ENCODE measurements around the gene OR10K1. TPM values are rescaled to one million over a fixed set of nuclear protein-coding genes. Genes with fewer than 3 reads are reported as not detected.
"Not testable (repeated sequence)": the region's sequence is repeated elsewhere in the genome, so short reads cannot be mapped to it uniquely, and the experiment has no call there.

OR10K1 gene
- polyA plus RNA-seq, 1 donor from 2014 or later, result not detected

DNA sequence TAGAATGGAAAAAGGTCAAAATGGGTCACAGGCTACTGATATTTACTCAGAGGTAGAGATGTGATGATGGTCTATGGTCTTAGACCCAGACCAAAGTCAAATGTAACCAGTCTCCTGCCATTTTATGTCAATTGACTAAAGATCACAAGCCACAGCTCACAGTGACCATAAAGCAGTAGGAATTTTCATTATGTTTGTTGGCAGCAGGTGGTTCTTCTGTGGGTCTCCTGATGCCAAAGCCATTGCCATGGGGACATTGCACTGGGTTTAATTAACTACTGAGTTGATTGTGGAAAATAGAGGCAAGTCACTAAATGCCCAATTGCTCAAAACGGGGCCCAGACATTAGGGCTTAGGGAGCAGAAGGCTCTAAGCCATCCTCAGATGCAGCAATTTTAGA lies 35.5 kb upstream of the OR10K1 start, which contains the start of gene OR10K2:
Gene OR10K2, minus strand, starts transcription at position 101 of the 400 bp plus-strand sequence. CDS start 5,371 bp downstream, outside the sequence.
- no peak within 1 kb of the TSS for H3K27ac ChIP-seq (ENCODE audit: low read length)
- no peaks in the 10 kb centered on the region for H3K9me2 ChIP-seq (ENCODE audit: insufficient read depth, low read length)
- no peaks in the 10 kb centered on the region for H4K20me1 ChIP-seq (ENCODE audit: insufficient read depth)
- no peak within 1 kb of the TSS for H3K4me2 ChIP-seq (ENCODE audit: low read length)
- H3K36me3 ChIP-seq (ENCODE audit: insufficient read depth, low read length), result no peaks in the 10 kb centered on the region
- H3K4me3 ChIP-seq (ENCODE audit: low read length), result no peak within 1 kb of the TSS
- no peaks in the 10 kb centered on the region for H3K79me2 ChIP-seq (replicated peaks; ENCODE audit: insufficient read depth, low read length)
- no peak within 1 kb of the TSS for H3K9ac ChIP-seq (ENCODE audit: low read length)
- H3K9me3 ChIP-seq (ENCODE audit: low read length), result no peaks in the 10 kb centered on the region
- H3K27me3 ChIP-seq (ENCODE audit: insufficient read depth, low read depth, low read length), result no peaks in the 10 kb centered on the region
- TF ChIP-seq EZH2 (IDR thresholded peaks at IDR 0.05; ENCODE audit: borderline replicate concordance, insufficient read depth, low read length, poor library complexity, severe bottlenecking), result no peak
- no peaks in the 10 kb centered on the region for H3F3A ChIP-seq (ENCODE audit: insufficient read depth, low read length, poor library complexity, severe bottlenecking)
- no peak within 1 kb of the TSS for H2AFZ ChIP-seq (ENCODE audit: low read depth, low read length)

DNA sequence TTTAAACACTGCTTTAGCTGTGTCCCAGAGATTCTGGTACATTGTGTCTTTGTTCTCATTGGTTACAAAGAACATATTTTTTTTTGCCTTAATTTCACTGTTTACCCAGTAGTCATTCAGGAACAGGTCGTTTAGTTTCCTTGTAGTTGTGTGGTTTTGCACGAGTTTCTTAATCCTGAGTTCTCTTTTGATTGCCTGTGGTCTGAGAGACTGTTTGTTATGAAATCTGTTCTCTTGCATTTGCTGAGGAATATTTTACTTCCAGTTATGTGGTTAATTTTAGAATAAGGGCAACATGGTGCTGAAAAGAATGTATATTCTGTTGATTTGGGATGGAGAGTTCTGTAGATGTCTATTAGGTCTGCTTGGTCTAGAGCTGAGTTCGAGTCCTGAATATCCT lies 31.5 kb upstream of the OR10K1 start:
- H3K9ac ChIP-seq (ENCODE audit: low read length), result not testable (repeated sequence)

DNA sequence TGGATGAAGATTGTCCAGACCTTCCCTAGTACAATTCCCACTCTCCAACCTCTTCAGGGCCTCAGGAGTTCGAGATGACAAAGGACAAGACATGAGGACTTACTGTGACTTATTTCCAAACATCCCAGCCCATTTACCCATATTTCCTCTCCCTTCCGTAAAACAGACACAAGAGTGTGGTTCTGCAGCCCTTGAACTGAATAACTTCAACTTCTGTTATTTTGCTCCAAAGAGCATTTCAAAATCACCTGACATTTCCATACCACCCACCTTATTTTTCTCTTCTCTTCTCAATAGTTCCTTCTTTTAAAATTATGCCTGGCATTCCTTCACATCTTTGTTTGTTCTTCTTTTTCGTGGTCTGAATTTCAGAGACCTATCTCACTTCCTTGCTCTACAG lies 26.9 kb upstream of the OR10K1 start:
- Histone ChIP-seq H3K4me3 (ENCODE audit: low read length) (no peak overlapping the region), H3K9me3 (ENCODE audit: low read length) (no peaks in the 10 kb centered on the region), H4K20me1 (ENCODE audit: insufficient read depth) (no peaks in the 10 kb centered on the region), H3K79me2 (replicated peaks; ENCODE audit: insufficient read depth, low read length) (no peaks in the 10 kb centered on the region), H3K36me3 (ENCODE audit: insufficient read depth, low read length) (no peaks in the 10 kb centered on the region), H3K9me2 (ENCODE audit: insufficient read depth, low read length) (no peaks in the 10 kb centered on the region), H3K4me2 (ENCODE audit: low read length) (no peak overlapping the region), H3K27me3 (ENCODE audit: insufficient read depth, low read depth, low read length) (no peaks in the 10 kb centered on the region), H3K9ac (ENCODE audit: low read length) (no peak overlapping the region), H3K27ac (ENCODE audit: low read length) (no peak overlapping the region), H3F3A (ENCODE audit: insufficient read depth, low read length, poor library complexity, severe bottlenecking) (no peaks in the 10 kb centered on the region), H2AFZ (ENCODE audit: low read depth, low read length) (no peak overlapping the region)
- no peak for TF ChIP-seq POLR2AphosphoS5 (IDR thresholded peaks at IDR 0.05)
- no peak for TF ChIP-seq SMC3 (conservative IDR thresholded peaks at IDR 0.05; ENCODE audit: poor library complexity)
- no peak for TF ChIP-seq EZH2 (IDR thresholded peaks at IDR 0.05; ENCODE audit: borderline replicate concordance, insufficient read depth, low read length, poor library complexity, severe bottlenecking)
- TF ChIP-seq, protein P1, sequence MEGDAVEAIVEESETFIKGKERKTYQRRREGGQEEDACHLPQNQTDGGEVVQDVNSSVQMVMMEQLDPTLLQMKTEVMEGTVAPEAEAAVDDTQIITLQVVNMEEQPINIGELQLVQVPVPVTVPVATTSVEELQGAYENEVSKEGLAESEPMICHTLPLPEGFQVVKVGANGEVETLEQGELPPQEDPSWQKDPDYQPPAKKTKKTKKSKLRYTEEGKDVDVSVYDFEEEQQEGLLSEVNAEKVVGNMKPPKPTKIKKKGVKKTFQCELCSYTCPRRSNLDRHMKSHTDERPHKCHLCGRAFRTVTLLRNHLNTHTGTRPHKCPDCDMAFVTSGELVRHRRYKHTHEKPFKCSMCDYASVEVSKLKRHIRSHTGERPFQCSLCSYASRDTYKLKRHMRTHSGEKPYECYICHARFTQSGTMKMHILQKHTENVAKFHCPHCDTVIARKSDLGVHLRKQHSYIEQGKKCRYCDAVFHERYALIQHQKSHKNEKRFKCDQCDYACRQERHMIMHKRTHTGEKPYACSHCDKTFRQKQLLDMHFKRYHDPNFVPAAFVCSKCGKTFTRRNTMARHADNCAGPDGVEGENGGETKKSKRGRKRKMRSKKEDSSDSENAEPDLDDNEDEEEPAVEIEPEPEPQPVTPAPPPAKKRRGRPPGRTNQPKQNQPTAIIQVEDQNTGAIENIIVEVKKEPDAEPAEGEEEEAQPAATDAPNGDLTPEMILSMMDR (IDR thresholded peaks at IDR 0.05; ENCODE audit: poor library complexity, severe bottlenecking), result no peak
- TF ChIP-seq EP300 (conservative IDR thresholded peaks at IDR 0.05; ENCODE audit: poor library complexity, severe bottlenecking), result no peak
- TF ChIP-seq RAD21 (conservative IDR thresholded peaks at IDR 0.05), result no peak
- TF ChIP-seq TAF1 (IDR thresholded peaks at IDR 0.05; ENCODE audit: low read depth), result no peak
- TF ChIP-seq, protein P2, sequence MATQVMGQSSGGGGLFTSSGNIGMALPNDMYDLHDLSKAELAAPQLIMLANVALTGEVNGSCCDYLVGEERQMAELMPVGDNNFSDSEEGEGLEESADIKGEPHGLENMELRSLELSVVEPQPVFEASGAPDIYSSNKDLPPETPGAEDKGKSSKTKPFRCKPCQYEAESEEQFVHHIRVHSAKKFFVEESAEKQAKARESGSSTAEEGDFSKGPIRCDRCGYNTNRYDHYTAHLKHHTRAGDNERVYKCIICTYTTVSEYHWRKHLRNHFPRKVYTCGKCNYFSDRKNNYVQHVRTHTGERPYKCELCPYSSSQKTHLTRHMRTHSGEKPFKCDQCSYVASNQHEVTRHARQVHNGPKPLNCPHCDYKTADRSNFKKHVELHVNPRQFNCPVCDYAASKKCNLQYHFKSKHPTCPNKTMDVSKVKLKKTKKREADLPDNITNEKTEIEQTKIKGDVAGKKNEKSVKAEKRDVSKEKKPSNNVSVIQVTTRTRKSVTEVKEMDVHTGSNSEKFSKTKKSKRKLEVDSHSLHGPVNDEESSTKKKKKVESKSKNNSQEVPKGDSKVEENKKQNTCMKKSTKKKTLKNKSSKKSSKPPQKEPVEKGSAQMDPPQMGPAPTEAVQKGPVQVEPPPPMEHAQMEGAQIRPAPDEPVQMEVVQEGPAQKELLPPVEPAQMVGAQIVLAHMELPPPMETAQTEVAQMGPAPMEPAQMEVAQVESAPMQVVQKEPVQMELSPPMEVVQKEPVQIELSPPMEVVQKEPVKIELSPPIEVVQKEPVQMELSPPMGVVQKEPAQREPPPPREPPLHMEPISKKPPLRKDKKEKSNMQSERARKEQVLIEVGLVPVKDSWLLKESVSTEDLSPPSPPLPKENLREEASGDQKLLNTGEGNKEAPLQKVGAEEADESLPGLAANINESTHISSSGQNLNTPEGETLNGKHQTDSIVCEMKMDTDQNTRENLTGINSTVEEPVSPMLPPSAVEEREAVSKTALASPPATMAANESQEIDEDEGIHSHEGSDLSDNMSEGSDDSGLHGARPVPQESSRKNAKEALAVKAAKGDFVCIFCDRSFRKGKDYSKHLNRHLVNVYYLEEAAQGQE (IDR thresholded peaks at IDR 0.05; ENCODE audit: borderline replicate concordance), result no peak

More for the DNA sequence above, 31.5 kb upstream of the OR10K1 start:
- not testable (repeated sequence) for H3K9me3 ChIP-seq (ENCODE audit: low read length); H2AFZ ChIP-seq (ENCODE audit: low read depth, low read length); H3K79me2 ChIP-seq (replicated peaks; ENCODE audit: insufficient read depth, low read length); H3K27ac ChIP-seq (ENCODE audit: low read length); H3K9me2 ChIP-seq (ENCODE audit: insufficient read depth, low read length); H3K27me3 ChIP-seq (ENCODE audit: insufficient read depth, low read depth, low read length); H3F3A ChIP-seq (ENCODE audit: insufficient read depth, low read length, poor library complexity, severe bottlenecking); H3K36me3 ChIP-seq (ENCODE audit: insufficient read depth, low read length); H4K20me1 ChIP-seq (ENCODE audit: insufficient read depth); H3K4me2 ChIP-seq (ENCODE audit: low read length); H3K4me3 ChIP-seq (ENCODE audit: low read length)

Measured in neural cell (in vitro differentiated cells).